Smooth muscle cell (in vitro differentiated cells): ENCODE measurements around the gene ZNF516. TPM values are rescaled to one million over a fixed set of nuclear protein-coding genes. Genes with fewer than 3 reads are reported as not detected.
A peak's percentile ranks its signal among the peaks of the same experiment; 100 is the strongest.

ENCODE experiments used
- DNase-seq: peaks from one replicate; lab custom pipeline; 2025; ENCODE audit not compliant: unreplicated experiment; lab: John Stamatoyannopoulos, UW
- H2AFZ ChIP-seq: fragments of 200-600 bp; sonication (generic); 2 replicates; pipeline ENCODE4 v1.6.0; 2016; ENCODE audit warnings: antibody characterized with exemption, low read depth, mild to moderate bottlenecking
- H3F3A ChIP-seq: fragments of 200-600 bp; sonication (generic); 2 replicates; pipeline ENCODE4 v1.6.0; 2017; ENCODE audit warnings: antibody characterized with exemption, low read depth
- H3K27ac ChIP-seq: fragments of 200-600 bp; sonication (generic); 2 replicates; pipeline ENCODE4 v1.5.1; 2016; ENCODE audit warnings: low read depth, mild to moderate bottlenecking
- H3K27me3 ChIP-seq: fragments of 200-600 bp; sonication (generic); 2 replicates; pipeline ENCODE4 v1.6.1; 2016; ENCODE audit warnings: low read depth, mild to moderate bottlenecking
- H3K36me3 ChIP-seq: fragments of 200-600 bp; sonication (generic); 2 replicates; pipeline ENCODE4 v1.5.1; 2016; ENCODE audit warnings: low read depth
- H3K4me1 ChIP-seq: fragments of 200-600 bp; sonication (generic); 2 replicates; pipeline ENCODE4 v1.5.1; 2016; ENCODE audit warnings: low read depth
- H3K4me2 ChIP-seq: fragments of 200-600 bp; sonication (generic); 2 replicates; pipeline ENCODE4 v1.6.0; 2016; ENCODE audit warnings: mild to moderate bottlenecking
- H3K4me3 ChIP-seq: fragments of 200-600 bp; sonication (generic); 2 replicates; pipeline ENCODE4 v1.5.1; 2016; ENCODE audit warnings: mild to moderate bottlenecking
- H3K79me2 ChIP-seq: fragments of 200-600 bp; sonication (generic); 2 replicates; pipeline ENCODE4 v1.6.0; 2016; ENCODE audit warnings: low read depth, mild to moderate bottlenecking
- H3K9ac ChIP-seq: fragments of 200-600 bp; sonication (generic); 2 replicates; pipeline ENCODE4 v1.6.0; 2016; ENCODE audit warnings: low read depth
- H3K9me3 ChIP-seq: fragments of 200-600 bp; sonication (generic); replicated peaks from 2 replicates; pipeline ENCODE4 v1.5.1; 2016; ENCODE audit warnings: low read depth
- H4K20me1 ChIP-seq: fragments of 200-600 bp; sonication (generic); 2 replicates; pipeline ENCODE4 v1.6.0; 2016; ENCODE audit warnings: low read depth
- CTCF ChIP-seq: fragments of 200-600 bp; sonication (generic); IDR thresholded peaks from 2 replicates; pipeline ENCODE4 v1.5.1; 2017; ENCODE audit warnings: borderline replicate concordance, mild to moderate bottlenecking, antibody characterized with exemption; ENCODE audit not compliant: insufficient read depth, poor library complexity, severe bottlenecking
- WGBS: methylation state at CpG from one replicate; pipeline ENCODE4 v1.1.7; 2016; ENCODE audit warnings: low lambda C conversion rate; 5-methylcytosine and 5-hydroxymethylcytosine counted together
- polyA plus RNA-seq: library from polyadenylated mRNA; unstranded; fragments of >200 nt; fragmentation: Nextera tagmentation; extraction: Ambion mirVana; gene quantifications from 2 replicates; pipeline ENCODE4 v1.2.1, GENCODE V29; 2016
- total RNA-seq: library from RNA; depleted of rRNA; stranded (reverse); fragments of >200 nt; gene quantifications from 2 replicates; pipeline ENCODE4 v1.2.3, GENCODE V29; 2014

Gene ZNF516
- total and polyA plus RNA-seq, 2 experiments from 2014 or later = 15.6 to 24.2 TPM

- Histone ChIP-seq H3F3A (no peaks in the 10 kb centered on the region), H3K4me3 (peak overlapping the region; percentile 44), H3K79me2 (no peaks in the 10 kb centered on the region), H3K27ac (peak overlapping the region; percentile 57), H3K4me2 (peak overlapping the region; percentile 87), H3K27me3 (no peaks in the 10 kb centered on the region), H3K4me1 (peaks cover 11% of the 10 kb centered on the region), H3K9ac (peak overlapping the region; percentile 39), H4K20me1 (no peaks in the 10 kb centered on the region), H2AFZ (peak overlapping the region; percentile 79), H3K9me3 (no peaks in the 10 kb centered on the region), H3K36me3 (no peaks in the 10 kb centered on the region)
- no peak for TF ChIP-seq CTCF
- 19% methylated on average over 28 of the region's 28 CpGs for WGBS
- DNase-seq = peak; percentile 37
These were observed 33.7 kb upstream of the ZNF516 start for GRCh38 chr18:76528477-76529432.

- no peak for TF ChIP-seq CTCF
- no peaks in the 10 kb centered on the region for H3F3A ChIP-seq
- H3K4me1 ChIP-seq = peaks cover 23% of the 10 kb centered on the region
- no peaks in the 10 kb centered on the region for H3K36me3 ChIP-seq
- H3K9ac ChIP-seq = no peak overlapping the region
- peak overlapping the region; percentile 41 for H3K4me3 ChIP-seq
- WGBS = 89% methylated on average over 3 of the region's 3 CpGs
- H4K20me1 ChIP-seq = no peaks in the 10 kb centered on the region
- no peak for DNase-seq
- H3K4me2 ChIP-seq = no peak overlapping the region
- H3K27me3 ChIP-seq = no peaks in the 10 kb centered on the region
- no peaks in the 10 kb centered on the region for H3K9me3 ChIP-seq
- H2AFZ ChIP-seq = peak overlapping the region; percentile 83
- no peak overlapping the region for H3K27ac ChIP-seq
- no peaks in the 10 kb centered on the region for H3K79me2 ChIP-seq
These were observed 30.9 kb upstream of the ZNF516 start for GRCh38 chr18:76525911-76526310.

- 74% methylated on average over 20 of the region's 20 CpGs for whole genome bisulfite sequencing
- Histone ChIP-seq H2AFZ (peak overlapping the region; percentile 83), H3K27me3 (no peaks in the 10 kb centered on the region), H3K36me3 (no peaks in the 10 kb centered on the region), H3K4me1 (peaks cover 28% of the 10 kb centered on the region), H3K4me3 (peak overlapping the region; percentile 41), H4K20me1 (no peaks in the 10 kb centered on the region), H3K9ac (peak overlapping the region; percentile 67), H3F3A (no peaks in the 10 kb centered on the region), H3K27ac (no peak overlapping the region), H3K79me2 (no peaks in the 10 kb centered on the region), H3K4me2 (peak overlapping the region; percentile 52), H3K9me3 (no peaks in the 10 kb centered on the region)
- no peak for TF ChIP-seq CTCF
- DNase-seq = no peak
These were observed 30.1 kb upstream of the ZNF516 start for GRCh38 chr18:76524900-76525698.
